ENCODE measurements around the gene OSBPL7.

The OSBPL7 gene

GRCh38 chr17:47812146-47812920 is 9.3 kb downstream of the OSBPL7 start:
- Histone ChIP-seq H3K27ac (ENCODE audit: low read depth, low read length, severe bottlenecking) (no peak overlapping the region), H3K4me3 (ENCODE audit: extremely low read depth, insufficient read depth, low read length, poor library complexity, severe bottlenecking) (no peak overlapping the region)
- 88 to 98% methylated on average over 7 to 16 of the region's 18 CpGs for WGBS, 2 experiments (ENCODE audit: insufficient coverage in 2 of 2)

DNA sequence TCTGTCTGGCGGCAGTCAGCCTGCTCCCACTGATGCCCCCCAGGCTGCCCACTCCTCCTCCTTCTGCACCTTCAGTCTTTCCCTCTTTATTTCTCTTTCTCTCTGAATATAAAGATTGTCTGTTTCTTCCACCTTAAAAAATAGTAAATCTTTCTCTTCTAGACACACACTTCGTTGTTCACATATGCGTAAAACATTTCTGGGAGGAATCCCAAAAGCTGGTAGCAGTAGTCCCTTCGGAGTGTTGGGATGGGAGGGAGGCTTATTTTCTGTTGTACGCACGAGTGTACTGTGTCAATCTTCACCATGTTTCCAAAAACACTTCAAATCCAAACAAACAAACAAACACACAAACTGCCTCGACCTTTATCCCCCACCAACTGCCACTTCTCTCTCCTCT is 9.9 kb downstream of the OSBPL7 start:
- H3K9me3 ChIP-seq (ENCODE audit: control insufficient read depth, low read length), result no peaks in the 10 kb centered on the region
- no peak overlapping the region for H3K27ac ChIP-seq (ENCODE audit: low read depth, low read length, severe bottlenecking)
- peaks cover 48% of the 10 kb centered on the region for H3K36me3 ChIP-seq (ENCODE audit: control insufficient read depth, insufficient read depth, low read length)
- H3K4me1 ChIP-seq (ENCODE audit: control insufficient read depth, insufficient read depth, low read length, poor library complexity, severe bottlenecking), result peaks cover 13% of the 10 kb centered on the region
- WGBS, 2 experiments (ENCODE audit: insufficient coverage in 2 of 2), result 58 to 70% methylated on average over 2 of the region's 7 CpGs
- no peak overlapping the region for H3K4me3 ChIP-seq (ENCODE audit: extremely low read depth, insufficient read depth, low read length, poor library complexity, severe bottlenecking)

More at GRCh38 chr17:47812146-47812920, 9.3 kb downstream of the OSBPL7 start:
- Histone ChIP-seq H3K36me3 (ENCODE audit: control insufficient read depth, insufficient read depth, low read length) (peaks cover 50% of the 10 kb centered on the region), H3K9me3 (ENCODE audit: control insufficient read depth, low read length) (no peaks in the 10 kb centered on the region), H3K4me1 (ENCODE audit: control insufficient read depth, insufficient read depth, low read length, poor library complexity, severe bottlenecking) (peaks cover 13% of the 10 kb centered on the region)

- Histone ChIP-seq H3K27ac (ENCODE audit: low read depth, low read length, severe bottlenecking) (peak overlapping the region; percentile 23), H3K4me1 (ENCODE audit: control insufficient read depth, insufficient read depth, low read length, poor library complexity, severe bottlenecking) (peaks cover 13% of the 10 kb centered on the region), H3K4me3 (ENCODE audit: extremely low read depth, insufficient read depth, low read length, poor library complexity, severe bottlenecking) (no peak overlapping the region), H3K36me3 (ENCODE audit: control insufficient read depth, insufficient read depth, low read length) (peaks cover 42% of the 10 kb centered on the region), H3K9me3 (ENCODE audit: control insufficient read depth, low read length) (no peaks in the 10 kb centered on the region)
- WGBS, 2 experiments (ENCODE audit: insufficient coverage in 2 of 2), result 86 to 88% methylated on average over 6 to 9 of the region's 9 CpGs
Observed at GRCh38 chr17:47810901-47811635, 10.5 kb downstream of the OSBPL7 start.

DNA sequence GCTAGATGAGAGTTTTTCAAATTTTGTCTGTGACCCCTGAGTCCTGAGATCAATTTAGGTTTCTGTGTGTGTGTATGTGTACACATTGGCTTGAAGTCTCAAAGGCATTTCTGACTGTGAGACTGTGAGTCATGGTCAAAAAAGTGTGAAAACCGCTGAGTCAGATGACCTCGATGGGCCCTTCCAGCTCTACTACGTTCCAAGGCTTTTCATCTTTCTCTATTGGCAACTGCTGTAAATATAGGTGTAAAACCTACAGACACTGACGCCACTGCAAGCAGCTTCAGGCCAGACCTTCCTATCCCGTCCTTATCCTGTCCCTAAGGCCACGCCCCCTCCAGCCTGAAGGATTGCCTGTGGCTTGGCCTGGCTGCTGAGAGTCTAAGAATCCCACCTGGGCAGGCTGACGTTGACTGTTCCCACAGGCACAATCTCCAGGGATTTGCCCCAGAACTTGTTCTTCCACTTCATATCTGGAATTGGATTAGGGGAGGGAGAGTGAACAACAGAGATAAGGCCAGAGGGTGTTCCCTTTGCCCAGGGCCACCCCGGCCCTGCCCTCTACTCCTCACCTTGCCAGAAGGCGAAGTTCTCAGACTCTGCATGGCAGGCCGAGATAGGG is 11.3 kb downstream of the OSBPL7 start:
- 40 to 51% methylated on average over 5 to 8 of the region's 10 CpGs for WGBS, 2 experiments (ENCODE audit: insufficient coverage in 2 of 2)
- Histone ChIP-seq H3K4me3 (ENCODE audit: extremely low read depth, insufficient read depth, low read length, poor library complexity, severe bottlenecking) (no peak overlapping the region), H3K4me1 (ENCODE audit: control insufficient read depth, insufficient read depth, low read length, poor library complexity, severe bottlenecking) (peaks cover 13% of the 10 kb centered on the region), H3K9me3 (ENCODE audit: control insufficient read depth, low read length) (no peaks in the 10 kb centered on the region), H3K27ac (ENCODE audit: low read depth, low read length, severe bottlenecking) (peak overlapping the region; percentile 23), H3K36me3 (ENCODE audit: control insufficient read depth, insufficient read depth, low read length) (peaks cover 35% of the 10 kb centered on the region)

DNA sequence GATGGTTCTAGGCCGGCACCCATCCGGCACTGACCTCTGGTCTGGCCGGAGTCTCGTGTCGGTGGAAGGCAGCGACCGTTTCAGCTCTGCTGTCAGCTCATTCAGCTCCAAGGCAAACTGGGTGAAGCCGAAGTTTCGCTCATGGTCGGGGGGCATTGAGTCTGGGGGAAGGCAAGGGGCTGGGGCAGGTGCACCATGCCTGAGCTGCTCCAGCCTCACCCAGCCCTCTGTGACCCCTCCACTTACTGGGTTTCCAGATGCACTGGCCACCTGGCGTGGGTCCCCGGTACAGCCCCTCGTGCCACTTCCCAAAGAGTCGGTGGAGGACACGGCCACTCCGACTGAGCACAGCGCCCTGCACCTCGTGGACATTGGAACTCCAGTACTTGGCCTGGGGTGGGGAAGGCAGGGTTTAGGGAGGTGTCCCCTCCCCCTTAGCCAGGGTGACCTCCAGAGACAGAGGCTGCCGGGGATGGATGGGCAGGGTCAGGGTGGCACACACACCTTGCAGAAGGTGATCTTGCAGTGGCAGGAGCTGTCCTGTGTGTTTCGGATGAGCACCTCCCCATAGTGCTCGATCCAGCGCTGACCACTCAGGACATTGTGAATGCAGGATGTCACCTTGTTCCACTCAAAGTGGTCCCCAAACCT is 12.6 kb downstream of the OSBPL7 start:
- H3K4me1 ChIP-seq (ENCODE audit: control insufficient read depth, insufficient read depth, low read length, poor library complexity, severe bottlenecking), result peaks cover 13% of the 10 kb centered on the region
- peaks cover 25% of the 10 kb centered on the region for H3K36me3 ChIP-seq (ENCODE audit: control insufficient read depth, insufficient read depth, low read length)
- WGBS, 2 experiments (ENCODE audit: insufficient coverage in 2 of 2), result 93 to 95% methylated on average over 19 to 20 of the region's 22 CpGs
- no peak overlapping the region for H3K4me3 ChIP-seq (ENCODE audit: extremely low read depth, insufficient read depth, low read length, poor library complexity, severe bottlenecking)
- no peaks in the 10 kb centered on the region for H3K9me3 ChIP-seq (ENCODE audit: control insufficient read depth, low read length)
- no peak overlapping the region for H3K27ac ChIP-seq (ENCODE audit: low read depth, low read length, severe bottlenecking)

- Histone ChIP-seq H3K4me3 (ENCODE audit: extremely low read depth, insufficient read depth, low read length, poor library complexity, severe bottlenecking) (no peak overlapping the region), H3K36me3 (ENCODE audit: control insufficient read depth, insufficient read depth, low read length) (peaks cover 25% of the 10 kb centered on the region), H3K4me1 (ENCODE audit: control insufficient read depth, insufficient read depth, low read length, poor library complexity, severe bottlenecking) (peaks cover 13% of the 10 kb centered on the region), H3K9me3 (ENCODE audit: control insufficient read depth, low read length) (no peaks in the 10 kb centered on the region), H3K27ac (ENCODE audit: low read depth, low read length, severe bottlenecking) (no peak overlapping the region)
- 91 to 93% methylated on average over 14 to 17 of the region's 20 CpGs for WGBS, 2 experiments (ENCODE audit: insufficient coverage in 2 of 2)
Observed at GRCh38 chr17:47808036-47808829, 13.4 kb downstream of the OSBPL7 start.

DNA sequence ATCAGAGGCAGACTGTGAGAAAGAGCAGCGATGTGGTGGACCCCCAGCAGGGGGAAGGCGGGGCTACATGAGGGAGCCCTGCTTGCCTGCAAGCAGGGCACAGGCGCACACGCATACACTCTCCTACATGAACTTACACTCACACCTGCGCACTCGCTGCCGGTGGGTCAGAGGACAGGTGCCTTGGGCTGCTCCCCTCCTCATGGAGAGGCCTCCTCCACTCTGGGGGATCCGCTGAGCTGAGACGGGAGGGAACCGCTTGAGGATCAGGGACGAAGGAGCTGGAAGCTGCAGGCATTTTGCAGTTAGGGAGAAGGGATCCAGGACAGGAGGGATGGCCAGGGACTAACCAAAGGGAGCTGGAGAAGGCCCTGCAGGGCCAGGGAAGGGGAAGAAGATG is 14.2 kb downstream of the OSBPL7 start:
- Histone ChIP-seq H3K9me3 (ENCODE audit: control insufficient read depth, low read length) (no peaks in the 10 kb centered on the region), H3K36me3 (ENCODE audit: control insufficient read depth, insufficient read depth, low read length) (peaks cover 25% of the 10 kb centered on the region), H3K27ac (ENCODE audit: low read depth, low read length, severe bottlenecking) (no peak overlapping the region), H3K4me1 (ENCODE audit: control insufficient read depth, insufficient read depth, low read length, poor library complexity, severe bottlenecking) (peaks cover 13% of the 10 kb centered on the region), H3K4me3 (ENCODE audit: extremely low read depth, insufficient read depth, low read length, poor library complexity, severe bottlenecking) (no peak overlapping the region)
- 88 to 93% methylated on average over 5 to 9 of the region's 11 CpGs for WGBS, 2 experiments (ENCODE audit: insufficient coverage in 2 of 2)

DNA sequence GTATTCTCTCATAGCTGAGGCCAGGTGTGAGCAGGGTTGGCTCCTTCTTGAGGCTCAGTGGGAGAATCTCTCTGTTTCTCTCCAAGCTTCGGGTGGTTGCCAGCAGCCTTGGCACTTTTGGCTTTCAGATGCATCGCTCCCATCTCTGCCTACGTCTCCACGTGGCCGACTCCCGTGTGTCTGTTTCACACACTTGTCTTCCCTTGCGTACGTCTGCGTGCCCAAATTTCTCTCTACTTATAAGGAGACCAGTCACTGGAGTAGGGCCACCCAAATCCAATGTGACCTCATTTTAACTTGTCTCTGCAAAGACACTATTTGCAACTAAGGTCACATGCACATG is 14.7 kb downstream of the OSBPL7 start:
- peaks cover 25% of the 10 kb centered on the region for H3K36me3 ChIP-seq (ENCODE audit: control insufficient read depth, insufficient read depth, low read length)
- peaks cover 13% of the 10 kb centered on the region for H3K4me1 ChIP-seq (ENCODE audit: control insufficient read depth, insufficient read depth, low read length, poor library complexity, severe bottlenecking)
- 92 to 96% methylated on average over 9 of the region's 9 CpGs for WGBS, 2 experiments (ENCODE audit: insufficient coverage in 2 of 2)
- no peaks in the 10 kb centered on the region for H3K9me3 ChIP-seq (ENCODE audit: control insufficient read depth, low read length)
- no peak overlapping the region for H3K27ac ChIP-seq (ENCODE audit: low read depth, low read length, severe bottlenecking)
- H3K4me3 ChIP-seq (ENCODE audit: extremely low read depth, insufficient read depth, low read length, poor library complexity, severe bottlenecking), result no peak overlapping the region

DNA sequence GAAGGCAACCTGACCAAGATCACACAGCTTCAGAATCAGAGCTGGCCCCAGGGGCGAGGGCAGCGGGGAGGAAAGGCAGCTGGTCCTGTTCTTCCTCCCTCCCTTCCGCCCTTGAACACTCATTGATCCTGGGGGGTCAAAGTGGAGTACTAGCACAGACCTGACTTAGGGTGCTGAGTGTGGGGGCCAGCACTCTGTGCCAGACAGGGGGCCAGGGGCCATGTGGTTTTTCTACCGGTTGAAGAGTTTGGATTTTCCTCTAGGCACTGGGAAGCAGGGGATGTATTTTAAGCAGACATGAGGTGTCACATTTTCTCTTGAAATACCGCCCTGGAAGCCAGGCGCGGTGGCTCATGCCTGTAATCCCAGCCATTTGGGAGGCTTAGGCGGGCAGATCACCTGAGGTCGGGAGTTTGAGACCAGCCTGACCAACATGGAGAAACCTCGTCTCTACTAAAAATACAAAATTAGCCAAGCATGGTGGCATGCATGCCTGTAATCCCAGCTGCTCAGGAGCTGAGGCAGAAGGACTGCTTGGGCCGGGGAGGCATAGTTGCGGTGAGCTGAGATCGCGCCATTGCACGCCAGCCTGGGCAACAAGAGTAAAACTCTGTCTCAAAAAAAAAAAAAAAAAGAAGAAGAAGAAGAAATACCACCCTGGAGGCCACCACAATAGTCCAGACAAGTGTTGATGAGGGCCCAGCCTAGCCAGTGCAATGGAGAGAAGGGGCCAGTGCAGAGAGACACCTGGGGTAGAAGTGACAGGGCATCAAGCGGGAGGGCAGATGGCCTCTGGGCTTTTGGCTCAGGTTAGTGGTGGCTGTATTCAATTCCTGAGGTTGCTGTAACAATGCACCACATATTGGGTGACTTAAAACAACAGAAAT is 15.3 kb downstream of the OSBPL7 start:
- no peaks in the 10 kb centered on the region for H3K9me3 ChIP-seq (ENCODE audit: control insufficient read depth, low read length)
- no peak overlapping the region for H3K4me3 ChIP-seq (ENCODE audit: extremely low read depth, insufficient read depth, low read length, poor library complexity, severe bottlenecking)
- WGBS, 2 experiments (ENCODE audit: insufficient coverage in 2 of 2), result 84 to 93% methylated on average over 9 to 15 of the region's 16 CpGs
- peaks cover 24% of the 10 kb centered on the region for H3K36me3 ChIP-seq (ENCODE audit: control insufficient read depth, insufficient read depth, low read length)
- H3K4me1 ChIP-seq (ENCODE audit: control insufficient read depth, insufficient read depth, low read length, poor library complexity, severe bottlenecking), result peaks cover 13% of the 10 kb centered on the region
- no peak overlapping the region for H3K27ac ChIP-seq (ENCODE audit: low read depth, low read length, severe bottlenecking)

All from mesodermal cell (in vitro differentiated cells).